Nasal cavity respiratory epithelium epithelial cell of viscerocranial mucosa (primary cell): ENCODE results near the gene ITGA5. TPM values are rescaled to one million over a fixed set of nuclear protein-coding genes. Genes with fewer than 3 reads are reported as not detected.

ENCODE experiments used
- total RNA-seq: library from RNA; depleted of rRNA; stranded (reverse); fragments of >200 nt; gene quantifications from 2 replicates; pipeline ENCODE4 v1.2.3, GENCODE V29; 2014

Gene ITGA5
- total RNA-seq = 63.6 and 159 TPM in 2 replicates

DNA sequence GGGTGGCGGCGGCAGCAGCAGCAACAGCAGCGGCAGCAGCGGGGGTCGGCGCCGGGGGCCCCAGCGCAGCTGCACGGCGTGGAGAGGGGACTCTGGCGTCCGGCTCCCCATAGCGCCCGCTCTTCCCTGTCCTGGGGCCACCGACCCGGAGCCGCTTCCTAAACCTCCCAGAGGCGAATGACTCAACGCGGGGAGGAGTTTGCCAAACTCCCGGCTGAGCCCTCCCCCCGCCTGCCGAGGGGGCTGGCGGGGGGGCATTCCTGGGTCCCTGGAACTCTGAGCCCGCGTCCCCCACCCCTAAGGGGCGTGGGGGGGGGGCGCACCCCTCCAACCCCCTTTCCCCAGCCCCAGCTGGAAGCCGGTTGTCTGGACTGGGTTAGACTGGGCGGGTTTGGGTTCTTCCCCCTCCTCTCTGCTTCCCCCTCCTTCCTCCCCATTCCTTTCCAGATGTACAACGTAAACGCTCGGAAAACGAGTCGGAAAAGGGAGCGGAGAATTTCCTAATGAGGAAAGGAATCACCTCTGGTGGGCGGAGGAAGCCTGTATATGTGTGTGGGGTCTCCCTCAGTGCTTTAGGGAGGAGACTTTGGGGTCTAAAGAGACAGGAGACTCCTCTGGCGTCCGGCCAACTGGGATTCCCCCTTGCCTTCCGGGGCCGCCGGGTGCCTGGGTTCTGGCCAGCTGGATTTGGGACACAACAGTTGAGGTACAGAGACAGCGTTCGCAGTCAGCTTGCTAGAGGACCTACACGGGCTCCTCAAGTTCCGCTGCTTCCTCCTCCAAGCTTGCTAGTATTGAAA lies at the start of gene ITGA5:
ITGA5 (minus strand) TSS at position 179 of the 800 bp plus-strand sequence; CDS start at position 111, 68 bp downstream.

DNA sequence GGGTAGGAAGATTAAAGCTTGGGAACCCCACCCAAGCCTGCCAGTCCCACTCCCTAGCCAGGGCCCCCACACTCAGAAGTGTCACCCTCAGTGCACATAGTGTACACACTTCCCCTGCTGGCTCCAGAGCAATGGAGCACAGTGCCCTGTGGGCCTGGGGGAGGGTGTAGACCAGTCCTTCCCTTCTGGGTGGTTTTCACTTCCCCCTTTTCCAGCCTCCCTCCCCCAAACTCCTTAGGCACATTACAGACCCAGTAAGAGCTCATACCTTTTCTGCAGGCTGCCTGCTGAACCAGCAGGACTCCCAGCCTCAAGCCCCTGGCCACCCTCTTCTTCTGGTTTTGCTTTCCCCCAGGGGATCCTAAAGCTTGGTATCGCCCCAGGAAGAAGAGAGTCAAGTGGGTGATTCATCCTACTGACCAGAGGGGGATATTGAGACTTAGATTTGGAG lies 34.5 kb downstream of the ITGA5 start, which contains the start of gene ZNF385A:
ZNF385A (minus strand) TSS at position 143 of the 451 bp plus-strand sequence. CDS start 219 bp downstream, outside the sequence.

DNA sequence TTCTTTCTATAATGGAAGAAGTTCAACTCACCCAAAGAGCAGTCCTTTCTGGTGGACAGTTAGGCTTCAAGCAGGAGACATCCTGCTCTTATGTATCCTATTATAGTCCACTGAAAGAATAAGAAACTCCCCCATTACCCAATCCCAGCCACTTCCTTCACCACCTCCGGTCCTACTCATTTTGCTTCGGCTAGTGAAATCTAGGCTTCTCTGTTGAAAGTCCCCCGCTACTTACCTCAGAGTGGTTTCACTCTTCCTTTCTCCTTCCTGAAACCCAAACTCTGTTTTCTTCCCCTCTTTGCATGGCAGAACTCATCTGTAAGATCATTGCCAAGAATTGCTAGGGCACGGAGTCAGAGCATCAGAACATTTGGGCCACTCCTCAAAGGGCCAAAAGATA lies 54.7 kb downstream of the ITGA5 start, which contains the start of gene GPR84:
GPR84 (minus strand) TSS at position 74 of the 400 bp plus-strand sequence. CDS start 635 bp downstream, outside the sequence.

Other genes with a start within 250 kb of the ITGA5 start
- 28.6 and 30.8 TPM in 2 replicates for gene SMUG1, start 230.3 kb downstream of the ITGA5 start, total RNA-seq
- gene CBX5, start 139.1 kb downstream of the ITGA5 start, total RNA-seq = 22.9 and 35.5 TPM in 2 replicates
- gene HNRNPA1, start 138.5 kb downstream of the ITGA5 start, total RNA-seq = 188 and 200 TPM in 2 replicates
- gene NFE2, start 118.3 kb downstream of the ITGA5 start, total RNA-seq = not detected in 2 replicates
- gene COPZ1, start 94.1 kb downstream of the ITGA5 start, total RNA-seq = 97.4 and 135 TPM in 2 replicates
- 0.07 TPM in 1 of 2 replicates, not detected in the other for gene GPR84, start 54.8 kb downstream of the ITGA5 start, total RNA-seq
- 6.2 and 40.2 TPM in 2 replicates for gene ZNF385A, start 34.5 kb downstream of the ITGA5 start, total RNA-seq
- gene GTSF1, start 54.3 kb upstream of the ITGA5 start, total RNA-seq = not detected in 2 replicates
- gene NCKAP1L, start 78.5 kb upstream of the ITGA5 start, total RNA-seq = not detected in 2 replicates
- gene PDE1B, start 130.3 kb upstream of the ITGA5 start, total RNA-seq = not detected in 2 replicates
- not detected in 2 replicates for gene PPP1R1A, start 169.4 kb upstream of the ITGA5 start, total RNA-seq
- gene LACRT, start 215.6 kb upstream of the ITGA5 start, total RNA-seq = not detected in 2 replicates
- not detected in 2 replicates for gene DCD, start 229.1 kb upstream of the ITGA5 start, total RNA-seq